Measurements from ENCODE around the gene PRR20G.

The PRR20G gene

DNA sequence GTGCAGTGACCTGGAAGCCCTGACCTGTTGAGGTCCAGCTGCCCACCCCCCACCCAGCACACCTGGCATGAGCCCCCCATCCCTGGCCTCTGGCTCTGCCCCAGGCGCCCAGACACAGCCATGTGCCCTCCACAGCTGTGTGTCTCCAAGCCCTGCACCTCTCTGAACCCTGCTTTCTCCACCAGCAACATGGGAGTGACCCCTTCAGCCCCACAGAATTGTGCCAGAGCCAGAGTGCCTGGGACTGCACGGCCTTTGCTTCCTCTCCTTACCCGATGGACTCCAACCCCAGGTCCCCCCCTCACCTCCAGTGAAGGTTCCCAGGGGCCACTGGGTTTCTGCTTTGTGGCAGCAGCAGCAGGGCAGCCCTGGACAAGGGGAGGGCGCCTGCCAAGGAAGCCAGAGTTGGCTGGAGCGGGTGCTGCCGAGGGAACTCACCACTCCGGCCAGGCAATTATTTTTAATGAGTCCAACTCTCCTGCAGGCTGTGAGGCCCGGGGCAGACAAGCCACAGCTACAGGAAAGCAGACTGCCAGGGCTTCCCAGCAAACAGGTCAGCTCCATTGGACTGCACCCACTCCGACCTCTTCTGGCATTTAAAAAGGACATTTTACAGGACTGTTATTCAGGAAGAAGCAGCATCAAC, 24.1 kb downstream of the PRR20G start:
- DNase-seq (ENCODE audit: low read depth), result no peak

DNA sequence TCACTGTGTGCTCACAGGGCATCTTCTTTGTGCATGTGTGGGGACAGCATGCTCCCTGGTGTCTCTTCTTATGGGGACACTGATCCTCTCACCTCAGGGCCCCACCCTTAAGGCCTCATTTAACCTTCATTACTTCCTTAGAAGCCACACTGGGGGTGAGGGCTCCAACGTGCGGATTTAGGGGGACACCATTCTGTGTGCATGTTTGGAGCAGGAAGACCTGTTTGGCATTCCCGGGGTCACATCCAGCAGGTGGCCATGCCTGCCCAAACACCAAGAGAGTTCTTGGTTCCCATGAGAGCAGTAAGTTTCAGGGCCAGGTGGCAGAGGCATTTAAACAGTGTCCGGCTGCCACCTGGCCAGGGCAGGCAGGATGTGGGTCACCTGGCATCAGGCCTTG, 24.8 kb downstream of the PRR20G start:
- DNase-seq (ENCODE audit: low read depth), result no peak

- no peak for DNase-seq (ENCODE audit: low read depth)
These were observed 25.3 kb downstream of the PRR20G start for GRCh38 chr3:127262533-127262932.

- DNase-seq (ENCODE audit: low read depth), result no peak
These were observed 25.9 kb downstream of the PRR20G start for GRCh38 chr3:127261925-127262324.

DNA sequence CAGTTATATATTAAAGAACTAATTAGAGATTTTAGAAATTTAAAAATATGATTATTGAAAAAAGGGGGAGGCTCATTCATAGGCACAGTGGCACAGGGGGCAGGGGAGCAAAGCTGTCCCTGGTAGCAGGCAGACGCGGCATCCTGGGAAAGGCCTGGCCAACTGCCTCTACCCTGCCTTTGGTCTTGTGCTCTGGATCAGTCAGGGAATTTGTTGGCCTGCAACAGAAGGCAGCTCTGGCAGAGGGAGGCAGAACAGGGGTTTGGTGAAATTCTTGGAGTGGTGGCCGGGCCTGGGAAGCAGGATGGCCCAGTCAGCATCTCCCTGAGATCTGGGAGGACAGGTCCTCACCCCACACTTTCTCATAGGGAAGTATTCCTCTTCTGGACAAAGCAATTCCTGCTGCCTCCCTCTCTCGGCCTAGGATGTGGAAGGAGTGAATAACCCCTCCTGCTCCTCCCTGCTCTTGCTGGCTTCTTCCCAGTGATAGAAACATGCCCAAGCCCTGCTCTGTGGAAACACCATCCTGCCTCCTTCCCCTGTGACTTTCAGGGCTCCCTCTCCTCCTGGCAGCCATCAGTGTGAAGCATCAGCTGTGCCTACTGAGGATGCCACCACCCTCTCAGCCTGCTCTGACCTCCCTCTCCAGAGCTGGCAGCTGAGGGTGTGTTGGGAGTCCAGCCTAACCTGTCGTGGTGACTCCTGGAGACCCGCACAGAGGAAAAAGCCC, 26.9 kb downstream of the PRR20G start:
- no peak for DNase-seq (ENCODE audit: low read depth)

DNA sequence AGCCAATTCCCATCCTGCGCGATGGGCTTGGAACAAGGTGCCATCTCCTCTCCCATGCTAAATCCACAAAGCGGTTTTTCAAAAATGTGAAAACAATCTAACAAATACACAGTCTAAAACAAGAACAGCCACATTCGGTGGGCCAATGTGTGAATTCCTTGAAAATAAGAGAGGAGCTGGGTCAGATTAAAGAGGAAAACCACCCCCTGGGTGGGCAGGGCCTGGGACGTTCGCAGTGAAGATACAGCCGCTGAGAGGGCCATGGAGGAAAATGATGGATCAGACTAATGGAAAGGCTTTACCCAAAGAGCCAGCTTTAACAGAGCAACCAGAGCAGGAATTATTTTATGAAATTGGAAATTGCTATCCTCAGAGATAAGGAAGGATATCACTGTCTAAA, 27.4 kb downstream of the PRR20G start:
- DNase-seq (ENCODE audit: low read depth), result no peak

DNA sequence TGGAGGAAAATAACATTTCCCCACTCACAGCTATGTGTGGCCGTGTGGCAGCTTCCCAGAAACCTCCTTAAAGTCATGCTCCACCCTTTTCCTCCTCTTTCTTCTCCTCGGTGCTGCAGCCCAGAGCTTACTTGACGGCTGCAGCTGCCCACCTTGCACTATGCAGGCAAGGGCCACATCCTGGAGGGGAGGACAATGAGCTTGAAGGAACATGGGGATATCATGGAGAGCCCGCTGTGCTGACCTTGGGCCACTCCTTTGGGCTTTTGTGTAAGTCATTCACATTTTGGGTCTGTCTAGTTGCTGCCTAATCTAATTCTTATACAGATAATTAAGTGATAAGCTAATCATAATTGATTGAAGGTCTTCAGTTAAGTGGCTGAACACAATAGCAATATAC, 28.0 kb downstream of the PRR20G start:
- DNase-seq (ENCODE audit: low read depth), result no peak

GRCh38 chr3:127258733-127259132, 29.1 kb downstream of the PRR20G start:
- DNase-seq (ENCODE audit: low read depth), result no peak

- no peak for DNase-seq (ENCODE audit: low read depth)
These were observed 30.5 kb downstream of the PRR20G start for GRCh38 chr3:127257351-127257750.

DNA sequence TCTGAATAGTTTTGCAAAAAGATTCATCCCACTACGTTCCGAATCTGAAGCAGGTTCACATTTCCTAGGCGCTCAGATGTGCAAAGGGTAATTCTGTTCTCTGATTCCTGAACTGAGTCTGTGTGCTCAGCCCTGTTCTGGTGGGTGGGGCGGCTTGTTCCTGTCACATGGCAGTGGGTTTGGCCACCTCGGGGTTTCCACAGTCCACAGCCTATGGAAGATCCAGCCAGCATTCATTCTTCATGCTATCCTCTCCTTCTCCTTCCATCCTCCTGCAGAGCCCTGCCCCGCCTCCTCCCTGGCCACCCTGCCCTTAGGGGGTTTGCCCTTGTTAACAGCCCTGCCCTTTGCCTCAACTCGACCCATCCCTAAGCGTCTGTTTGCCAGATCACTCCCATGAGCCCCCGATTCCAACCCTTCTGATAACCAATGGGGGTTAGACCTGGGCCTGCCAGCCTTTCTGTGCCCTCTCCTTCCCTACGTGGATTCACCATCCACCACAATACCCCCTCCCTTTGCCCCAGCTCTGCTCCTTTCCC, 31.0 kb downstream of the PRR20G start:
- no peak for DNase-seq (ENCODE audit: low read depth)

DNA sequence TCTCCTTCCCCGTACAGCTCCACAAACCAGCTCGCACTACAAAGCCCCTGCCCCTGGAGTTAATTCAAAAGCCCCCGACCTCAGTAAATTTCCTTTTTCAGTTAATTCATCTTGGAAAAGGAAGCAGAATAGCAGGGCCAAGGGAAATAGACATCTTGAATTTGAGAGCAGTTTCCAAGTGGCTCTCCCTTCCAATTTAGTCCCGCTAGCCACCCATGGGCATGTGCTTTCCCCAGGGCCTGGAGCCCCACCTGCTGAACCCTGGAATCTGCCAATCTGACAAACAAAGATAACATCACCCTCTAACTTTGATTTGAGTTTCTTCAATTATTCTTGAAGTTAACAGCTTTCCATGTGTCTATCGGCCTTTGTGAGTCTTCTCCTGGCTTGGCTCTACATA, 31.7 kb downstream of the PRR20G start:
- no peak for DNase-seq (ENCODE audit: low read depth)

DNA sequence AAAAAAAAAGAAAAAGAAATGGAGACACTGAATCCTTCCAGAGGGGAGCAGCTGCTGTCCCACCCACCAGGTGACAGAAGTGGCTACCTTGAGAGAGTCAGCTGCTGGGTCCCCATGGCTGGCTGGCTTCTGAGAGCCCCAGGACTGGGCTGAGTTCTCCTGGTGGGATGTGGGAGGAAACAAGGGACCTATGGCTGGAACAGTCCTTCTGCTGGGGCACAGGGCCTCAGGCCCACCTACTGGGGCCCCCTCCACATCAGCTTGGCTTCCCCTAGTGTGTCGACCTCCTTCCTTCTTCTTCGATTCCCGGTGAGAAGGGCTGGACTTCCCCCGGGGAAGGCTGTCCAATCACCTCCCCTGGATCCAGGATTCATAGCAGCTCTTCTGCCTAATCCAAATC, 32.3 kb downstream of the PRR20G start:
- no peak for DNase-seq (ENCODE audit: low read depth)

DNA sequence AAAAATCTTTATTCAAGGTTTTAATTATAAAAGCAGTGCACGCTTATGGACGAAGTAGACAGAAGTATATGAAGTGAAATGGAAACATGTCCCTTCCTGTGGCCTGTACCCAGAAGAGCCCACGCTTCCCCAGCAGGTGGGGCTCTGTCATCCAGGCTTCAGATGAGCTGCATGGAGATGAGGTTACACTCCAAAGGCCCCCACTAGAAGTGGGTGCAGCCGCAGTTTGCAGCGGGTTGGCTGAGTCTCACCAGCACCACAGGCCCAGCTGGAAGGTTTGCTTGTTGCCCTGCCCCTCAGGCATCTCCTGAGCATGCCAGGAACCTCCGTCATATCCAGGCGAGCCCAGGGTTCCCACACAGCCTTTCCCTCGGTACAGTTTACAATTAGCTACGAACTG, 33.1 kb downstream of the PRR20G start:
- DNase-seq (ENCODE audit: low read depth), result no peak

DNA sequence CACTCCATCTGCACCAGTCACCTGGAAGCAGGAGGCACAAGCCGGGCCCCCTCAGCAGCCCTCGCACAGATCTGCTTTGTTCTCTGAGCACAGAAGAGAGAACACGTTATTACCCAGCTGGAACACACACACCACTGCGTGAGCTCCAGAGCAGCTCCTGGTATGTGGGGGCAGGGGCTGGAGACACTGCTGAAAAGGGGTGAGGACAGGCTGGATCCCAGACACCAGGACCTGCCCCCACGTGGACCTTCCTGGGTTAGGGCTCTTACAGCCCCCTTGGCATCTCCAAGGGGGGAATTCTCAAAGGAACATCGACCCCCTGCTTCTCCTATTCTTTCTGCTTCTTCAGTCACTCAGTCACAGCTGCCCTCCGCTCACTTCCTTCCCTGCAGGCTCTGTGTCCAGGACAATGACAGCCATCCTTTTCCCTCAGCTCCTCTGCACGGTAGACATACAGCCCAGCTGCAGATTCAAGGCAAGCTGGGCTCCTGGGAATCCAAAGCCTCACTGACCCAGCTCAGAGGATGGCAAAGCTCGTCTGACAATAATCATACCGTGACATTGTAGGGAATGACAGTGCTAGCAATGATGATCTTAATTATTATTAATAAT, 33.7 kb downstream of the PRR20G start:
- no peak for DNase-seq (ENCODE audit: low read depth)

- no peak for DNase-seq (ENCODE audit: low read depth)
These were observed 34.4 kb downstream of the PRR20G start for GRCh38 chr3:127253491-127253890.

- DNase-seq (ENCODE audit: low read depth), result no peak
These were observed 35.4 kb downstream of the PRR20G start for GRCh38 chr3:127252446-127252845.

DNA sequence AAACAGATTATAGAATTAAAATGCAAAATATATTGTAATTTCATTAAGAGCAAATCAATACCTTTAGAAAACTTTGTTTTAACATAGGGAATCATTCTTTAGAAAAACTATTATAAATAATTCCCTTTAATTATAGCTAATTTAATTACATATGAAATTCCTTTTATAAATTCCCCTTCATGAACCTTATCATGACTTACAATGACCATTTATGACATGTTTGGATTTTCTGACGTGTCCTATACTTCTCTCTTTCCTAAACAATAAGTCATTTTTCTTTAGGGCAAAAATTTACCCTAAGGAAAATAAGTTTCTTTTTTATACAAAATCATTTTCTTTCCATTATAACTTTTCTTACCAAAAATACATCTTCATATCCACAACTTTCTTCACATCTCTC, 37.8 kb downstream of the PRR20G start:
- DNase-seq (ENCODE audit: low read depth), result no peak

GRCh38 chr3:127247292-127247691, 40.6 kb downstream of the PRR20G start:
- DNase-seq (ENCODE audit: low read depth), result no peak

DNA sequence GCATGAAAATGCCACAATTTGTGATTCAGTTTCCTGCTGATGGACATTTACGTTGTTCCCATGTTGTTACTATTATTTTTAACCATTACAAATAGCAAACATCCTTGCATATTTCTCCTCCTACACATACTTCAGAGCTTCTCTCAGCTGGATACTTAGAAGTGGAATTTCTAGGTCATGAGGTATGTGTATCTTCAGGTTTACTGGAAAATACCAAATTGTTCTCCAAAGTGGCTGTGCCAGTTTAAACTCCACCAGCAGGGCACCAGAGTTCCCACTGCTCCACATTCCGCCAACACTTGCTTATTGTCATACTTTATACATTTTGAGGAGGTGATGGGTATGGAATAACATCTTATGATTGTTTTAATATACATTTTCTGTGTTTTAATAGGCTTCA, 49.2 kb downstream of the PRR20G start:
- no peak for DNase-seq (ENCODE audit: low read depth)

DNA sequence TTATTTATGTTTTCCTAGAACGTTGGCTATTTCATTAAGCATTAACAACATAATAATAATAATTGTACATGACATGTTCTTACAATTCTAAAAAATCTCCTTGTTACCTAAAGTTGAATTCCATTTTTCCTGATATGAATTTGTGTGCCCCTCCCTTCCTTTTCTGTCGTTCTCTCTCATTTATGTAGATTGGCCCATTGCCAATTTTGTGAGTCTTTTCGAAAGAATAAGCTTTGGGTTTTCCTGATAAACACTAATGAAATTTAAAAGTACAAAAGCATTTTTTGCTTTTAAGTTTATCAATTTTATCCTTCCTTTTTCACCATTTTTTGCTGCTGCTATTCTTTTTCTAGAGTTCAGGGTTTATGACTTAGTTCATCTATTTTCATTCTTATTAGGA, 50.0 kb downstream of the PRR20G start:
- DNase-seq (ENCODE audit: low read depth), result no peak

GRCh38 chr3:127235706-127236105, 52.1 kb downstream of the PRR20G start:
- DNase-seq (ENCODE audit: low read depth), result no peak

DNA sequence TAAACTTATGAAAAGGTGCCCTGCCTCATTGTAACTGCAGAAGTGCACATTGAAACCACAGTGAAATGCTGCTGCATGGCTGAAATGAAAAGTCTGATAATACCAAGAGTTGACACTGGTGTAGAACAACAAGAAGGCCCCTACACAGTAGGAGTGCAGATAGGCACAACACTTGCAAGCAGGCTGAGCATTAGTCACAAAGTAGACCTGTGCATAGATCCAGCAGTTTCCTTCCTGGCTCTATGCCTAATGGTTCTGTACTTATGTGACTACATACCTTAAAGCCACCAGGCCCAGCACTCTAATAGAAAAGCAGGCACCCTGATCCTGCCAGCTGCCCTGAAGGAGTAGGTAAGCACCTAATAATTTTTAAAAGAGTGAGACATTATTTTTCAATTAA, 53.1 kb downstream of the PRR20G start:
- DNase-seq (ENCODE audit: low read depth), result no peak
